ENCODE measurements around the gene IQCH.

IQCH gene

DNA sequence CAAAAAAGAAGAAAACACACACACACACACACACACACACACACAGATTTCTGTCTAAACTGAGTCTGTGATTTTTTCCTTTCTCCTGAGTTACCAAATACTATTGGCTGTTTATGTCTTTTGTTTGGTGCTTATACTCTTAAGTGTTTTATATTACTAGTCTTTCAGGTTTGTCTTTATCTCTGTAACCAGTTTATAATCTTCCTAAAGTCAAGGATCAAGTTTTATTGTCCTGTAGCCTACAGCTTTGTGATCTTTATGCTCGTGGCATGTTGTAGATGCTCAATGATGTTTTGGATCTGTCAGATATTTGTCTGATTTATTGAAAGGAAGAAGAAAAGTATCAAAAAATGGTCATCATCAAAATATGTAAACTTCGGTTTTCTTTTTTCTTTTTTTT, 292.5 kb downstream of the IQCH start:
- no peaks in the 10 kb centered on the region for H3K27me3 ChIP-seq (ENCODE audit: low read depth, low read length)
- peaks cover 4 to 9% of the 10 kb centered on the region in 2 donors for H3K36me3 ChIP-seq (ENCODE audit: control insufficient read depth in 1 of 2, insufficient read depth in 2 of 2, low read length in 2 of 2)
- H3K4me3 ChIP-seq (ENCODE audit: low read depth in 1 of 2, low read length in 2 of 2): no peak overlapping the region
- H3K27ac ChIP-seq (ENCODE audit: low read length): no peak overlapping the region
- H3K9me3 ChIP-seq (ENCODE audit: control insufficient read depth in 1 of 2, low read length in 2 of 2): no peaks in the 10 kb centered on the region
- H3K4me1 ChIP-seq (ENCODE audit: control insufficient read depth in 1 of 2, insufficient read depth in 2 of 2, low read length in 2 of 2): peaks cover 12 to 33% of the 10 kb centered on the region in 2 donors

DNA sequence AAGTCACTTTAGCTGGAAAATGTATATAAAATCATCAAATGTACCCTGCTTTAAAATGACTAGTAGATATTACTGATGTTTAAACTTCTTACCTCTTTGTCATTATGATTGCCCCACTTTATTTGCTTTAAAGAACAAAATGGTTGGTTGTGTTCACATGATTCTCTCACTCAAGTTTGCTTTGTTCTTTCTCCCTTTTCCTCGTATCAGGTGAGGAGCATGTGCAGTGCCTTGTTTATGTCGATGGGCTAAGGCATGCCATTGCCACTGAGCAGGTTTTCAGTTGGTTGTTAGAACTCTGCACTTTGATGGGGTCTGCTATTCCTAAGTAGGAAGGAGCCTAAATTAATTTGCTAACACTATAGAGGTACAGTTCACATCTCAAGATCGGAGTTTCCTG, 293.2 kb downstream of the IQCH start:
- H3K36me3 ChIP-seq (ENCODE audit: control insufficient read depth in 1 of 2, insufficient read depth in 2 of 2, low read length in 2 of 2): peaks cover 7 to 9% of the 10 kb centered on the region in 2 donors
- H3K4me3 ChIP-seq (ENCODE audit: low read depth in 1 of 2, low read length in 2 of 2): no peak overlapping the region
- H3K27me3 ChIP-seq (ENCODE audit: low read depth, low read length): no peaks in the 10 kb centered on the region
- peaks cover 12 to 33% of the 10 kb centered on the region in 2 donors for H3K4me1 ChIP-seq (ENCODE audit: control insufficient read depth in 1 of 2, insufficient read depth in 2 of 2, low read length in 2 of 2)
- H3K27ac ChIP-seq (ENCODE audit: low read length): peak overlapping the region; percentile 11
- H3K9me3 ChIP-seq (ENCODE audit: control insufficient read depth in 1 of 2, low read length in 2 of 2): no peaks in the 10 kb centered on the region

DNA sequence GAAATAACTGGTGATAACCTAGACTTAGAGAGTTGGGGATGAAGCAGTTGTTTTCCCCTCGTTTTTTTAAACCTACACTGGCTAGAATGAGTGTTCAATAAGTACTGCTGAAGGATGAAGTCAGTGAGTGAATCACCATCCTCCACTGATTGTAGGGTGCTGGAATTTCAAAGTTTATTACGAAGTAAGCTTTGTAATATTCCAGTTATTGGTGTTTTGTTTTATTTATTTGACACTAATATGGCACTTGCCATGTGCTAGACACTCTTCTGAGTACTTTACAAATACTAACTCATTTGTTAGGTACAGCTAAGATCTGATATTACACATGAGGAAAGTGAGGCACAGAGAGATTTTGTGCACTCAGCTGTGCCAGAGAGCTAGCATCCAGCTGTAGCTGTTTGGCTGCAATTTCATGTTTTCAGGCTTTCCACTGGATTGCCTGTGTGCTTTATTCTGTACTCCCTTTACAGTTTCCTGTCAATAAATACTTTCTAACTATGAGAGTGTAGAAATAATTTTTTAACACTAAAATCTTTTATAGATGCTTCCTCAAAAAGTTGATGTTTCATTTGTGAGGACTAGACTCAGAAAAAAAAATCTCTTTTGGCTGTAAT, 293.8 kb downstream of the IQCH start:
- no peaks in the 10 kb centered on the region for H3K9me3 ChIP-seq (ENCODE audit: control insufficient read depth in 1 of 2, low read length in 2 of 2)
- H3K27me3 ChIP-seq (ENCODE audit: low read depth, low read length): no peaks in the 10 kb centered on the region
- H3K36me3 ChIP-seq (ENCODE audit: control insufficient read depth in 1 of 2, insufficient read depth in 2 of 2, low read length in 2 of 2): peaks cover 7 to 9% of the 10 kb centered on the region in 2 donors
- H3K4me3 ChIP-seq (ENCODE audit: low read depth in 1 of 2, low read length in 2 of 2): no peak overlapping the region
- H3K27ac ChIP-seq (ENCODE audit: low read length): peak overlapping the region; percentile 11
- H3K4me1 ChIP-seq (ENCODE audit: control insufficient read depth in 1 of 2, insufficient read depth in 2 of 2, low read length in 2 of 2): peaks cover 8 to 32% of the 10 kb centered on the region in 2 donors

DNA sequence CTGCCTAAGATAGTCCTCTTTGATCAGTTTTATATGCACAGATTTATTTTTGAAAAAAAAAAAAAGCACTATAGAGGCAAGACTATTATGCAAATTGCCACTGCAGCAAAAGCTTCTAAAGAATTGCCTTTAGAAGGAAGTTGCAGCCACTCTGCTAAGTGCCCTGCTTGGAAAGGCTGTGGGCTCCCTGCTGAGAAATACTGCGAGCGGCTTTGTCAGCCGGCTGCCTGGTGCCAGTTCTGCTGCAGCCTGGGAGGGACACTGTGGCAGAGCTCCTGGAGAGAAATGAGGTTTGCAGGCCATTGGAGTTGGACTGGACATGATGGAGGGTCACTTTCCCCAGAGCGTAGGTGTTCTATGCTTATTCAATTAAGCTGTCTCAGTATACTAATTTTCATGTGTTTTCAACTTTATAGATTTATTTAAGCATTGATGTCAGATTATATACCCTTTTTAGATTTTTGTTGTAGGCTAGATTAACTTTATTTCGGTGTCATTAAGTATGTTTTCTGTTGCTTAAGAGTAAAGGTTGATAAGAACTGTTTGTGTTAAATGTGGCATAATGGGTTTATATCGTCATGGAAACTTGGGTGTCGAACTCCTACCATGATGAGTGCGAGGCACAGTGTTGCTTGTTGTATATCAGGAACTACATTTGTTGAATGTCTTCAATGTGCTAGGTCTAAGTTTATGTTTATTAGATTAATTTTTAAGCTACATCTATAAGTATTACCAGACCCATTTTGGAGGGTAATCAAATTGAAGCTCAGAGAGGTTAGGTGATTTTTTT, 294.5 kb downstream of the IQCH start:
- Histone ChIP-seq H3K4me3 (ENCODE audit: low read depth in 1 of 2, low read length in 2 of 2) (no peak overlapping the region), H3K4me1 (ENCODE audit: control insufficient read depth in 1 of 2, insufficient read depth in 2 of 2, low read length in 2 of 2) (peaks cover 2 to 25% of the 10 kb centered on the region in 2 donors), H3K9me3 (ENCODE audit: control insufficient read depth in 1 of 2, low read length in 2 of 2) (no peaks in the 10 kb centered on the region), H3K27me3 (ENCODE audit: low read depth, low read length) (no peaks in the 10 kb centered on the region), H3K27ac (ENCODE audit: low read length) (peak overlapping the region; percentile 1), H3K36me3 (ENCODE audit: control insufficient read depth in 1 of 2, insufficient read depth in 2 of 2, low read length in 2 of 2) (peaks cover 7 to 9% of the 10 kb centered on the region in 2 donors)

DNA sequence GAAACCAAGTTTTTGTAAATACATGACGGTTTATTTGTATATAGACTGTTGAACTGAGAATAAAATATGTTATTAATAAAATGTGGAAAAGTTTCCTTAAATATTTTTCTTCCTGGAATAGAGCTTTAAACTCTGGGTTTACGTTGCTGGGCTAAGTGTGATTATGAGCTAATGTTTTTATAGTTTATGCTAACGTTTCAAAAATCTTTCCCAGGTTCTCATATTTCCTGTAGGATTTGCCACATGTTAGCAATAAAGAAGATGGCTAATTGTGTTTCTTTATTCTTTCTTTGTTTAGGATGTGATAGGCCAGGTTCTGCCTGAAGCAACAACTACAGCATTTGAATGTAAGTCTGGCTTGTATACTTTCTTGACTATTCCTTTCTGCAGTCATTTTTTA, 295.1 kb downstream of the IQCH start:
- Histone ChIP-seq H3K27me3 (ENCODE audit: low read depth, low read length) (no peaks in the 10 kb centered on the region), H3K4me3 (ENCODE audit: low read depth in 1 of 2, low read length in 2 of 2) (no peak overlapping the region), H3K9me3 (ENCODE audit: control insufficient read depth in 1 of 2, low read length in 2 of 2) (no peaks in the 10 kb centered on the region), H3K36me3 (ENCODE audit: control insufficient read depth in 1 of 2, insufficient read depth in 2 of 2, low read length in 2 of 2) (peaks cover 7 to 9% of the 10 kb centered on the region in 2 donors), H3K4me1 (ENCODE audit: control insufficient read depth in 1 of 2, insufficient read depth in 2 of 2, low read length in 2 of 2) (peaks cover 0 to 18% of the 10 kb centered on the region in 2 donors), H3K27ac (ENCODE audit: low read length) (peak overlapping the region; percentile 1)

DNA sequence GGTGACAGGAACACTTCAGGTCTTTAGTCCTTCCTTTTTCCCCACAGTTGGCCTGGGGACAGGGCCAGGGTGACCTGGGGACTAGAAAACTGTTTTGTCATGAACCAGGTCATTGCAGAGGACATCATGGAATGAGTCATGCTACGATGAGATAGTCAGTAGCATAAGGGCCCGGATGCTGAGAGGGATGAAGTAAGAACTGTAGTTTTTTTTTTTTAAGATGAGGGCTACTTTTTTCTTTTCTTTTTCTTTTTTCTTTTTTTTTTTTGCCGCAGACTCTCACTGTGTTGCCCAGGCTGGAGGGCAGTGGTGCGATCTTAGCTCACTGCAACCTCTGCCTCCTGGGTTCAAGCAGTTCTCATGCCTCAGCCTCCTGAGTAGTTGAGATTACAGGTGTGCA, 295.9 kb downstream of the IQCH start:
- Histone ChIP-seq H3K9me3 (ENCODE audit: control insufficient read depth in 1 of 2, low read length in 2 of 2) (no peaks in the 10 kb centered on the region), H3K36me3 (ENCODE audit: control insufficient read depth in 1 of 2, insufficient read depth in 2 of 2, low read length in 2 of 2) (peaks cover 7 to 9% of the 10 kb centered on the region in 2 donors), H3K27me3 (ENCODE audit: low read depth, low read length) (no peaks in the 10 kb centered on the region), H3K4me1 (ENCODE audit: control insufficient read depth in 1 of 2, insufficient read depth in 2 of 2, low read length in 2 of 2) (peaks cover 0 to 15% of the 10 kb centered on the region in 2 donors), H3K27ac (ENCODE audit: low read length) (no peak overlapping the region), H3K4me3 (ENCODE audit: low read depth in 1 of 2, low read length in 2 of 2) (no peak overlapping the region)

DNA sequence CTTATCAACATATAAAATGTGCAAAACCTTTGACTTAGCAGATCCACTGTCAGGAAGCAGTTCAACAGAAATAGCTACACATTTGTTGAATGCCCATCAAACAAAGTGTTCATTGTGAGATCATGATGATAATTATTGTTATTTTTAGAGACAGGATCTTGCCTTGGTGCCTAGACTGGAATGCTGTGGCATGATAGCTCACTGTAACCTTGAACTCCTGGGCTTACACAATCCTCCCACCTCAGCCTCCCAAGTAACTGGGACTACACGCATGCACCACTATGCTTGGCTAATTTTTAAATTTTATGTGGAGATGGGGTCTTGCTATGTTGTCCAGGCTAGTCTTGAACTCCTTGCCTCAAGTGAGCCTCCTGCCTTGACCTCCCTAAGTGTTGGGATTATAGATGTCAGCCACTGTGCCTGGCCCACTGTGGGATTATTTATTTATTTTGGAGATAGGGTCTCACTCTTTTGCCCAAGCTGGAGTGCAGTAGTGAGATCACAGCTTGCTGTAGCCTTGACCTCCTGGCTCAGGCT, 296.7 kb downstream of the IQCH start:
- H3K27ac ChIP-seq (ENCODE audit: low read length): no peak overlapping the region
- no peak overlapping the region for H3K4me3 ChIP-seq (ENCODE audit: low read depth in 1 of 2, low read length in 2 of 2)
- H3K4me1 ChIP-seq (ENCODE audit: control insufficient read depth in 1 of 2, insufficient read depth in 2 of 2, low read length in 2 of 2): peaks cover 0 to 15% of the 10 kb centered on the region in 2 donors
- H3K27me3 ChIP-seq (ENCODE audit: low read depth, low read length): no peaks in the 10 kb centered on the region
- H3K36me3 ChIP-seq (ENCODE audit: control insufficient read depth in 1 of 2, insufficient read depth in 2 of 2, low read length in 2 of 2): peaks cover 5 to 7% of the 10 kb centered on the region in 2 donors
- no peaks in the 10 kb centered on the region for H3K9me3 ChIP-seq (ENCODE audit: control insufficient read depth in 1 of 2, low read length in 2 of 2)
